IMR-90 (cell line): ENCODE measurements around the gene RAP2A. TPM values are rescaled to one million over a fixed set of nuclear protein-coding genes. Genes with fewer than 3 reads are reported as not detected.
A peak's percentile ranks its signal among the peaks of the same experiment; 100 is the strongest.

ENCODE experiments used
- ATAC-seq: fragments of 200-7000 bp; cut with Tn5 transposase; 2 replicates; pipeline ENCODE4 v1.9.1; 2020; ENCODE audit warnings: low read depth, mild to moderate bottlenecking, moderate library complexity
- BruUV-seq: library from RNA; stranded (reverse); fragments of 400-500 nt; replicated peaks from 2 replicates; lab custom pipeline; 2021; lab: Mats Ljungman, UMichigan
- CTCF ChIA-PET: fragments of 300-600 bp; formaldehyde crosslinking; extraction: SDS; loops from one replicate; lab custom pipeline; 2021; ENCODE audit warnings: antibody characterized with exemption; lab: Yijun Ruan, JAX
- POLR2A ChIA-PET: fragments of 300-600 bp; sonication (Branson Sonifier 250); formaldehyde crosslinking; loops from one replicate; lab custom pipeline; 2022; ENCODE audit warnings: antibody characterized with exemption; ENCODE audit not compliant: unreplicated experiment; lab: Charles Lee
- DNase-seq: peaks from one replicate; pipeline ENCODE4 v3.0.0; 2013
- H2AFZ ChIP-seq: replicated peaks from 2 replicates; pipeline ENCODE3; 2013; ENCODE audit warnings: low read length, mild to moderate bottlenecking; ENCODE audit not compliant: poor library complexity
- H2AK5ac ChIP-seq: 2 replicates; pipeline ENCODE4 v1.6.1; 2013; ENCODE audit warnings: low read depth, low read length, inconsistent platforms
- H2AK9ac ChIP-seq: replicated peaks from 2 replicates; pipeline ENCODE3; 2013; ENCODE audit warnings: mild to moderate bottlenecking, low read depth, low read length, moderate library complexity; ENCODE audit not compliant: poor library complexity
- H2BK120ac ChIP-seq: 2 replicates; pipeline ENCODE4 v1.6.1; 2013; ENCODE audit warnings: low read depth, low read length, inconsistent platforms
- H2BK15ac ChIP-seq: 3 replicates; pipeline ENCODE4 v1.6.1; 2013; ENCODE audit warnings: low read depth, low read length, inconsistent platforms
- H2BK20ac ChIP-seq: 2 replicates; pipeline ENCODE4 v1.6.1; 2013; ENCODE audit warnings: low read depth, mild to moderate bottlenecking, inconsistent platforms, low read length, moderate library complexity
- H2BK5ac ChIP-seq: 2 replicates; pipeline ENCODE4 v1.6.1; 2013; ENCODE audit warnings: mild to moderate bottlenecking, low read depth, low read length, inconsistent platforms; ENCODE audit not compliant: poor library complexity, severe bottlenecking
- H3K14ac ChIP-seq: replicated peaks from 2 replicates; pipeline ENCODE4 v1.6.1; 2013; ENCODE audit warnings: low read depth, low read length, inconsistent platforms
- H3K18ac ChIP-seq: 2 replicates; pipeline ENCODE4 v1.6.1; 2013; ENCODE audit warnings: low read depth, low read length, control low read depth
- H3K23ac ChIP-seq: 2 replicates; pipeline ENCODE4 v1.6.1; 2013; ENCODE audit warnings: low read depth, low read length, inconsistent platforms
- H3K27ac ChIP-seq: 2 replicates; pipeline ENCODE4 v1.5.1; 2013; ENCODE audit warnings: mild to moderate bottlenecking, control low read depth, low read length; ENCODE audit not compliant: insufficient read depth
- H3K27me3 ChIP-seq: 2 replicates; pipeline ENCODE4 v1.6.1; 2013; ENCODE audit warnings: low read length; ENCODE audit not compliant: control insufficient read depth, insufficient read depth
- H3K36me3 ChIP-seq: 2 replicates; pipeline ENCODE4 v1.6.1; 2013; ENCODE audit warnings: low read length, mixed read lengths; ENCODE audit not compliant: control insufficient read depth, insufficient read depth
- H3K4ac ChIP-seq: 2 replicates; pipeline ENCODE4 v1.6.1; 2013; ENCODE audit warnings: low read depth, low read length, inconsistent platforms
- H3K4me1 ChIP-seq: 2 replicates; pipeline ENCODE4 v1.6.1; 2013; ENCODE audit warnings: low read length, mixed read lengths; ENCODE audit not compliant: control insufficient read depth, insufficient read depth
- H3K4me2 ChIP-seq: 2 replicates; pipeline ENCODE4 v1.6.1; 2013; ENCODE audit warnings: low read depth, mild to moderate bottlenecking, control low read depth, low read length, moderate library complexity
- H3K4me3 ChIP-seq: 2 replicates; pipeline ENCODE4 v1.5.1; 2013; ENCODE audit warnings: low read depth, mild to moderate bottlenecking, control low read depth, low read length, moderate library complexity; ENCODE audit not compliant: insufficient read depth
- H3K56ac ChIP-seq: 2 replicates; pipeline ENCODE4 v1.6.1; 2013; ENCODE audit warnings: low read length, inconsistent platforms; ENCODE audit not compliant: insufficient read depth; ENCODE audit errors: extremely low read depth
- H3K79me1 ChIP-seq, 2 experiments: 2 replicates each; pipeline ENCODE4 v1.6.1; 2013; ENCODE audit warnings: low read length in 2 of 2, inconsistent platforms in 1 of 2, low read depth in 1 of 2
- H3K9ac ChIP-seq: 2 replicates; pipeline ENCODE4 v1.6.1; 2013; ENCODE audit warnings: low read depth, low read length, control low read depth
- H3K9me1 ChIP-seq: 2 replicates; pipeline ENCODE4 v1.6.1; 2013; ENCODE audit warnings: low read length, inconsistent platforms; ENCODE audit not compliant: insufficient read depth
- H3K9me3 ChIP-seq: 2 replicates; pipeline ENCODE4 v1.6.1; 2013; ENCODE audit warnings: low read length; ENCODE audit not compliant: control insufficient read depth, insufficient read depth
- H4K20me1 ChIP-seq: 2 replicates; pipeline ENCODE4 v1.6.1; 2013; ENCODE audit warnings: low read length, inconsistent platforms; ENCODE audit not compliant: insufficient read depth
- H4K5ac ChIP-seq: 2 replicates; pipeline ENCODE4 v1.6.1; 2013; ENCODE audit warnings: mild to moderate bottlenecking, low read depth, low read length, control low read depth
- H4K8ac ChIP-seq, 2 experiments: 2 replicates each; pipeline ENCODE4 v1.6.1; 2013; ENCODE audit warnings: low read depth in 2 of 2, low read length in 2 of 2, control low read depth in 1 of 2, inconsistent platforms in 1 of 2
- H4K91ac ChIP-seq: 2 replicates; pipeline ENCODE4 v1.6.1; 2013; ENCODE audit warnings: low read depth, low read length, inconsistent platforms; ENCODE audit not compliant: insufficient read depth
- BHLHE40 ChIP-seq: fragments of 150-350 bp; IDR thresholded peaks from 2 replicates; pipeline ENCODE4 v1.6.1; 2016; ENCODE audit warnings: mild to moderate bottlenecking, low read depth, low read length
- CEBPB ChIP-seq: IDR thresholded peaks from 2 replicates; pipeline ENCODE4 v1.6.1; 2012; ENCODE audit warnings: low read depth, low read length, improper control_type of control experiment
- CHD1 ChIP-seq: IDR thresholded peaks from 2 replicates; pipeline ENCODE4 v1.6.1; 2012; ENCODE audit warnings: low read depth, low read length, improper control_type of control experiment
- FOS ChIP-seq: fragments of 150-350 bp; IDR thresholded peaks from 2 replicates; pipeline ENCODE4 v1.6.1; 2016; ENCODE audit warnings: low read depth, low read length
- MAFK ChIP-seq: IDR thresholded peaks from 2 replicates; pipeline ENCODE4 v1.6.1; 2012; ENCODE audit warnings: low read depth, low read length, improper control_type of control experiment
- MAZ ChIP-seq: IDR thresholded peaks from 2 replicates; pipeline ENCODE4 v1.6.1; 2012; ENCODE audit warnings: low read depth, mild to moderate bottlenecking, low read length, improper control_type of control experiment, moderate library complexity, borderline replicate concordance
- MXI1 ChIP-seq: IDR thresholded peaks from 2 replicates; pipeline ENCODE4 v1.6.1; 2012; ENCODE audit warnings: low read depth, mild to moderate bottlenecking, low read length, moderate library complexity, borderline replicate concordance
- NFE2L2 ChIP-seq: fragments of 150-350 bp; IDR thresholded peaks from 2 replicates; pipeline ENCODE4 v1.6.1; 2016; ENCODE audit warnings: low read depth, mild to moderate bottlenecking, low read length
- POLR2A ChIP-seq: IDR thresholded peaks from 2 replicates; pipeline ENCODE4 v1.6.1; 2012; ENCODE audit warnings: mild to moderate bottlenecking, low read depth, low read length
- RCOR1 ChIP-seq: IDR thresholded peaks from 2 replicates; pipeline ENCODE4 v1.6.1; 2012; ENCODE audit warnings: mild to moderate bottlenecking, low read length, improper control_type of control experiment; ENCODE audit not compliant: insufficient replicate concordance
- RFX5 ChIP-seq: IDR thresholded peaks from 2 replicates; pipeline ENCODE4 v1.8.0; 2012; ENCODE audit warnings: low read depth, mild to moderate bottlenecking, low read length, moderate library complexity
- SMC3 ChIP-seq: fragments of 150-350 bp; IDR thresholded peaks from 2 replicates; pipeline ENCODE4 v1.6.1; 2016; ENCODE audit warnings: low read depth, mild to moderate bottlenecking, antibody characterized with exemption, low read length, moderate library complexity
- WGBS, 2 experiments: methylation state at CpG; one replicate each; pipeline versions ENCODE4 v1.1.5 to v1.1.7; 2013; ENCODE audit warnings: missing lambda C conversion rate in 2 of 2; ENCODE audit not compliant: insufficient read length in 1 of 2; ENCODE audit errors: extremely low coverage in 2 of 2; 5-methylcytosine and 5-hydroxymethylcytosine counted together
- dilution Hi-C: fragments of 300-500 bp; cut with HindIII; formaldehyde crosslinking; loops from one replicate; pipeline ENCODE4 v1.14.3; 2018; ENCODE audit warnings: low sequenced_read_pairs; ENCODE audit not compliant: unreplicated experiment
- in situ Hi-C: fragments of 300-500 bp; cut with MboI; formaldehyde crosslinking; loops from 3 replicates; pipeline ENCODE4 v1.14.3; 2019; ENCODE audit warnings: low sequenced_read_pairs, inconsistent platforms, mixed read lengths
- intact Hi-C: fragments of 100-400 bp; cut with micrococcal nuclease; formaldehyde crosslinking; loops from 2 replicates; pipeline ENCODE4 v1.10.0; 2022
- polyA plus RNA-seq, 3 experiments: library from polyadenylated mRNA; depleted of rRNA; stranded (reverse); fragments of >200 nt; gene quantifications; 2 replicates each; pipeline ENCODE4 v1.2.3, GENCODE V29; 2012; ENCODE audit warnings: low replicate concordance in 1 of 3
- total RNA-seq: library from RNA; depleted of rRNA; stranded (reverse); fragments of >200 nt; gene quantifications from 2 replicates; pipeline ENCODE4 v1.2.3, GENCODE V29; 2012
- TF ChIP-seq, protein P1 (sequence below): fragments of 150-350 bp; IDR thresholded peaks from 2 replicates; pipeline ENCODE4 v1.6.1; 2016; ENCODE audit warnings: low read depth, mild to moderate bottlenecking, low read length, moderate library complexity, borderline replicate concordance
- TF ChIP-seq, protein P2 (sequence below): conservative IDR thresholded peaks from 2 replicates; pipeline ENCODE4 v1.5.1; 2012; ENCODE audit warnings: mild to moderate bottlenecking, low read depth, low read length, improper control_type of control experiment
- TF ChIP-seq, protein P3 (sequence below): fragments of 150-350 bp; IDR thresholded peaks from 2 replicates; pipeline ENCODE4 v1.6.1; 2017; ENCODE audit warnings: mild to moderate bottlenecking, antibody characterized with exemption, low read length, low read depth

Gene RAP2A
- total and polyA plus RNA-seq, 2 of the 4 experiments (the other 2 are of a cell fraction), result 6.4 to 21.0 TPM

DNA sequence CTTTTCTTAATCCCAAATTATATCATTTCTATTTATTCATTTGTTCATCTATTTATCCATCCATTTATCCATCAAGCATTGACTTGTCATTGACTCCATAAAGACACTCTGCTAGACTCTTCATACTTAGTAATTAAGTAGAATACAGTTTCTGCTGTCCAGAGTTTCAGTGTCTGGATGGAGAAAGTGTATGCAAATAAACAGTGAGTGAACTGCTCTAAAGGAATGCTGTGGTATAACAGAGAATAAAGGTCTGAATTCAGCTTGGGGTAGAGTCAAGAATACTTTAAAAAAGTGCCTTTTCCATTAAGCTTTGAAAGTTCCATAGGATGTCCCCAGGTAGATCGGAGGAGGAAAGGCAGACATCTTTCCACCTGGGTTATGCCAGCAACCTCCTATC lies 51.4 kb downstream of the RAP2A start:
- Histone ChIP-seq H3K4me2 (peak overlapping the region; percentile 30; the same call in 1 of the 2 replicates), H2BK120ac (no peak overlapping the region), H3K27me3 (no peaks in the 10 kb centered on the region), H3K4ac (no peak overlapping the region), H3K23ac (no peak overlapping the region), H2BK5ac (no peak overlapping the region), H2AK9ac (no peak overlapping the region), H4K5ac (no peak overlapping the region), H3K27ac (no peak overlapping the region), H2AK5ac (no peak overlapping the region), H3K4me3 (no peak overlapping the region), H4K91ac (no peak overlapping the region), H3K36me3 (no peaks in the 10 kb centered on the region), H4K20me1 (no peaks in the 10 kb centered on the region), H2BK20ac (no peak overlapping the region), H3K9ac (no peak overlapping the region), H3K14ac (no peak overlapping the region), H3K4me1 (peaks cover 2% of the 10 kb centered on the region), H3K18ac (no peak overlapping the region), H4K8ac (no peak overlapping the region), H3K9me1 (no peaks in the 10 kb centered on the region), H3K9me3 (no peaks in the 10 kb centered on the region), H3K79me1 (no peaks in the 10 kb centered on the region), H2AFZ (no peak overlapping the region), H3K56ac (no peak overlapping the region), H2BK15ac (no peak overlapping the region)
- POLR2A ChIA-PET, result no interaction called here
- in situ Hi-C loops (no loop called here), dilution Hi-C loops (no loop called here), intact Hi-C loops (no loop called here)
- DNase-seq (peak; percentile 42), ATAC-seq (peak; percentile 98)
- no CpG with 5 or more reads among the region's 1 CpG for WGBS, 2 experiments
- no peak for TF ChIP-seq CEBPB
- no peak for TF ChIP-seq NFE2L2
- TF ChIP-seq MXI1, result no peak
- TF ChIP-seq RCOR1, result no peak
- no peak for TF ChIP-seq RFX5
- TF ChIP-seq, protein P1, sequence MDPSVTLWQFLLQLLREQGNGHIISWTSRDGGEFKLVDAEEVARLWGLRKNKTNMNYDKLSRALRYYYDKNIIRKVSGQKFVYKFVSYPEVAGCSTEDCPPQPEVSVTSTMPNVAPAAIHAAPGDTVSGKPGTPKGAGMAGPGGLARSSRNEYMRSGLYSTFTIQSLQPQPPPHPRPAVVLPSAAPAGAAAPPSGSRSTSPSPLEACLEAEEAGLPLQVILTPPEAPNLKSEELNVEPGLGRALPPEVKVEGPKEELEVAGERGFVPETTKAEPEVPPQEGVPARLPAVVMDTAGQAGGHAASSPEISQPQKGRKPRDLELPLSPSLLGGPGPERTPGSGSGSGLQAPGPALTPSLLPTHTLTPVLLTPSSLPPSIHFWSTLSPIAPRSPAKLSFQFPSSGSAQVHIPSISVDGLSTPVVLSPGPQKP, result no peak
- no peak for TF ChIP-seq MAZ
- TF ChIP-seq POLR2A, result no peak
- no peak for TF ChIP-seq SMC3
- TF ChIP-seq BHLHE40, result no peak
- TF ChIP-seq, protein P2, sequence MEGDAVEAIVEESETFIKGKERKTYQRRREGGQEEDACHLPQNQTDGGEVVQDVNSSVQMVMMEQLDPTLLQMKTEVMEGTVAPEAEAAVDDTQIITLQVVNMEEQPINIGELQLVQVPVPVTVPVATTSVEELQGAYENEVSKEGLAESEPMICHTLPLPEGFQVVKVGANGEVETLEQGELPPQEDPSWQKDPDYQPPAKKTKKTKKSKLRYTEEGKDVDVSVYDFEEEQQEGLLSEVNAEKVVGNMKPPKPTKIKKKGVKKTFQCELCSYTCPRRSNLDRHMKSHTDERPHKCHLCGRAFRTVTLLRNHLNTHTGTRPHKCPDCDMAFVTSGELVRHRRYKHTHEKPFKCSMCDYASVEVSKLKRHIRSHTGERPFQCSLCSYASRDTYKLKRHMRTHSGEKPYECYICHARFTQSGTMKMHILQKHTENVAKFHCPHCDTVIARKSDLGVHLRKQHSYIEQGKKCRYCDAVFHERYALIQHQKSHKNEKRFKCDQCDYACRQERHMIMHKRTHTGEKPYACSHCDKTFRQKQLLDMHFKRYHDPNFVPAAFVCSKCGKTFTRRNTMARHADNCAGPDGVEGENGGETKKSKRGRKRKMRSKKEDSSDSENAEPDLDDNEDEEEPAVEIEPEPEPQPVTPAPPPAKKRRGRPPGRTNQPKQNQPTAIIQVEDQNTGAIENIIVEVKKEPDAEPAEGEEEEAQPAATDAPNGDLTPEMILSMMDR, result no peak
- no peak for TF ChIP-seq CHD1
- TF ChIP-seq FOS, result no peak
- no peak for TF ChIP-seq MAFK
- TF ChIP-seq, protein P3, sequence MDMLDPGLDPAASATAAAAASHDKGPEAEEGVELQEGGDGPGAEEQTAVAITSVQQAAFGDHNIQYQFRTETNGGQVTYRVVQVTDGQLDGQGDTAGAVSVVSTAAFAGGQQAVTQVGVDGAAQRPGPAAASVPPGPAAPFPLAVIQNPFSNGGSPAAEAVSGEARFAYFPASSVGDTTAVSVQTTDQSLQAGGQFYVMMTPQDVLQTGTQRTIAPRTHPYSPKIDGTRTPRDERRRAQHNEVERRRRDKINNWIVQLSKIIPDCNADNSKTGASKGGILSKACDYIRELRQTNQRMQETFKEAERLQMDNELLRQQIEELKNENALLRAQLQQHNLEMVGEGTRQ, result no peak
- no TSS peak for BruUV-seq
- CTCF ChIA-PET, result no interaction called here
